ENCODE results near the gene EPN3.

DNA sequence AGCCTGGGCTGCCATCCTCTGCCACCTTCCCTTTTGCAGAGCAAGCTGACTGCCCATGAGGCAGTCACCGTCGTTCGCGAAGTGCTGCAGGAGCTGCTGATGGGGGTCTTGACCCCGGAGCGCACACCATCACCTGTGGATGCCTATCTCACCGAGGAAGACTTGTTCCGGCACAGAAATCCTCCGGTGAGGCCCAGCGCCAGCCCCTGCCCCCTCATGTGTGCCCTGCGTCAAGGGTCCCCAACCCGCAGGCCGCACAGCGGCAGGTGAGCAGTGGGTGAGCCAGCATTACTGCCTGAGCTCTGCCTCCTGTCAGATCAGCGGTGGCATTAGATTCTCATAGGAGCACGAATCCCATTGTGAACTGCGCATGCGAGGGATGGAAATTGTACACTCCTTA is 7.7 kb upstream of the EPN3 start:
- TF ChIP-seq, protein P1, sequence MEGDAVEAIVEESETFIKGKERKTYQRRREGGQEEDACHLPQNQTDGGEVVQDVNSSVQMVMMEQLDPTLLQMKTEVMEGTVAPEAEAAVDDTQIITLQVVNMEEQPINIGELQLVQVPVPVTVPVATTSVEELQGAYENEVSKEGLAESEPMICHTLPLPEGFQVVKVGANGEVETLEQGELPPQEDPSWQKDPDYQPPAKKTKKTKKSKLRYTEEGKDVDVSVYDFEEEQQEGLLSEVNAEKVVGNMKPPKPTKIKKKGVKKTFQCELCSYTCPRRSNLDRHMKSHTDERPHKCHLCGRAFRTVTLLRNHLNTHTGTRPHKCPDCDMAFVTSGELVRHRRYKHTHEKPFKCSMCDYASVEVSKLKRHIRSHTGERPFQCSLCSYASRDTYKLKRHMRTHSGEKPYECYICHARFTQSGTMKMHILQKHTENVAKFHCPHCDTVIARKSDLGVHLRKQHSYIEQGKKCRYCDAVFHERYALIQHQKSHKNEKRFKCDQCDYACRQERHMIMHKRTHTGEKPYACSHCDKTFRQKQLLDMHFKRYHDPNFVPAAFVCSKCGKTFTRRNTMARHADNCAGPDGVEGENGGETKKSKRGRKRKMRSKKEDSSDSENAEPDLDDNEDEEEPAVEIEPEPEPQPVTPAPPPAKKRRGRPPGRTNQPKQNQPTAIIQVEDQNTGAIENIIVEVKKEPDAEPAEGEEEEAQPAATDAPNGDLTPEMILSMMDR (conservative IDR thresholded peaks at IDR 0.05; ENCODE audit: low read length) = no peak
- TF ChIP-seq EZH2phosphoT487 (IDR thresholded peaks at IDR 0.05; ENCODE audit: borderline replicate concordance) = no peak

Measured in Loucy (cell line).